ENCODE data around the gene SEMA7A. TPM values are rescaled to one million over a fixed set of nuclear protein-coding genes. Genes with fewer than 3 reads are reported as not detected.

The SEMA7A gene
- total and polyA plus RNA-seq, 2 experiments from 2014 or later, result 0.99 to 11.9 TPM

DNA sequence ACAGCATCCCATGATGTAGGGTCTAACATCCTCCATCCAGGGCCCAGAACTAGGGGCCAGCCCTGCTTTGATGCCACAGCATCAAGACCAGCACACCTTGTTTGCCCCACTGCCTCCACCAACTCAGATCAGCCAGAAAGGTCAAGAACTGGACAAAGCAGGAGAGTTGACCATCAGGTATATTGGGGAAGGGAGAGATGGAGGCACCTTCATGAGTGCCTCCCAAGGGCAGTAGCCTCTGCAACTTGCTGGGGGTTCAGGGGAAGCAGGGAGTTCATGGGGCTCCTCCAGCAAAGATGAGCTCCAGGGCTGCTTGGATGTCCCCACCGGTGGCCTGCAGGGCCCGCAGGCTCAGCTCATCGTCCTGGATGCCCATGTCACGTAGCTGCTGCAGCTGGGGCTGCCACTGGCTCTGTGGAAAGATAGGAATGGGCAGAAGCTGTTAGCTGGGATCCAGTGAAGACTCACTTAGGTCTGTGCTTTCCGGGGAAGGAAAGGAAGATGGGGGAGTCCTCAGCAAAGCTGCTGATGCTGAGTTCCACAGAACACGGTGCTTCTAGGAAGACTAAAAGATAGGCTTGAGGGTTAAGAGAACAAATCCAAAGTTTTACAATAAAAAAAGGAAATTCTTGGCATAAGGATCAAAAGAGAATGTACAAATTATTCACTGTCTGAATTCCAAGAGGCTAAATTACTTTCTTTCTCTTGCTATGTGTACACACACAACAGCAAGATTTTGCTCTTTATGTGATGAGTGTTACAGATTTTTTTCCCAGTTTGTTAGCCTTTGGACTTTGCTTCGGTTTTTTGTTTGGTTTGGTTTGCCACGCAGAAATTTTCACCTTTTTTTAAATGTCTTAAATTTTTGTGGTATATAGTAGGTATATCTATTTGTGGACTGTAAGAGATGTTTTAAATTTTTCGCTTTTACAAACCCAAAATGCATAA lies 12.3 kb upstream of the SEMA7A start:
- no peak overlapping the region for H3K27ac ChIP-seq
- TF ChIP-seq, protein P1, sequence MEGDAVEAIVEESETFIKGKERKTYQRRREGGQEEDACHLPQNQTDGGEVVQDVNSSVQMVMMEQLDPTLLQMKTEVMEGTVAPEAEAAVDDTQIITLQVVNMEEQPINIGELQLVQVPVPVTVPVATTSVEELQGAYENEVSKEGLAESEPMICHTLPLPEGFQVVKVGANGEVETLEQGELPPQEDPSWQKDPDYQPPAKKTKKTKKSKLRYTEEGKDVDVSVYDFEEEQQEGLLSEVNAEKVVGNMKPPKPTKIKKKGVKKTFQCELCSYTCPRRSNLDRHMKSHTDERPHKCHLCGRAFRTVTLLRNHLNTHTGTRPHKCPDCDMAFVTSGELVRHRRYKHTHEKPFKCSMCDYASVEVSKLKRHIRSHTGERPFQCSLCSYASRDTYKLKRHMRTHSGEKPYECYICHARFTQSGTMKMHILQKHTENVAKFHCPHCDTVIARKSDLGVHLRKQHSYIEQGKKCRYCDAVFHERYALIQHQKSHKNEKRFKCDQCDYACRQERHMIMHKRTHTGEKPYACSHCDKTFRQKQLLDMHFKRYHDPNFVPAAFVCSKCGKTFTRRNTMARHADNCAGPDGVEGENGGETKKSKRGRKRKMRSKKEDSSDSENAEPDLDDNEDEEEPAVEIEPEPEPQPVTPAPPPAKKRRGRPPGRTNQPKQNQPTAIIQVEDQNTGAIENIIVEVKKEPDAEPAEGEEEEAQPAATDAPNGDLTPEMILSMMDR (IDR thresholded peaks at IDR 0.05; ENCODE audit: low read depth, low read length), result no peak
- H3K4me3 ChIP-seq, result no peak overlapping the region
- no peaks in the 10 kb centered on the region for H3K27me3 ChIP-seq
- H3K4me1 ChIP-seq (ENCODE audit: low read depth), result peaks cover 10% of the 10 kb centered on the region
- H3K9me3 ChIP-seq (ENCODE audit: low read depth), result no peaks in the 10 kb centered on the region
- no peak for DNase-seq (ENCODE audit: low read depth in 1 of 2, low spot score in 1 of 2)
- H3K36me3 ChIP-seq, result peaks cover 32% of the 10 kb centered on the region

DNA sequence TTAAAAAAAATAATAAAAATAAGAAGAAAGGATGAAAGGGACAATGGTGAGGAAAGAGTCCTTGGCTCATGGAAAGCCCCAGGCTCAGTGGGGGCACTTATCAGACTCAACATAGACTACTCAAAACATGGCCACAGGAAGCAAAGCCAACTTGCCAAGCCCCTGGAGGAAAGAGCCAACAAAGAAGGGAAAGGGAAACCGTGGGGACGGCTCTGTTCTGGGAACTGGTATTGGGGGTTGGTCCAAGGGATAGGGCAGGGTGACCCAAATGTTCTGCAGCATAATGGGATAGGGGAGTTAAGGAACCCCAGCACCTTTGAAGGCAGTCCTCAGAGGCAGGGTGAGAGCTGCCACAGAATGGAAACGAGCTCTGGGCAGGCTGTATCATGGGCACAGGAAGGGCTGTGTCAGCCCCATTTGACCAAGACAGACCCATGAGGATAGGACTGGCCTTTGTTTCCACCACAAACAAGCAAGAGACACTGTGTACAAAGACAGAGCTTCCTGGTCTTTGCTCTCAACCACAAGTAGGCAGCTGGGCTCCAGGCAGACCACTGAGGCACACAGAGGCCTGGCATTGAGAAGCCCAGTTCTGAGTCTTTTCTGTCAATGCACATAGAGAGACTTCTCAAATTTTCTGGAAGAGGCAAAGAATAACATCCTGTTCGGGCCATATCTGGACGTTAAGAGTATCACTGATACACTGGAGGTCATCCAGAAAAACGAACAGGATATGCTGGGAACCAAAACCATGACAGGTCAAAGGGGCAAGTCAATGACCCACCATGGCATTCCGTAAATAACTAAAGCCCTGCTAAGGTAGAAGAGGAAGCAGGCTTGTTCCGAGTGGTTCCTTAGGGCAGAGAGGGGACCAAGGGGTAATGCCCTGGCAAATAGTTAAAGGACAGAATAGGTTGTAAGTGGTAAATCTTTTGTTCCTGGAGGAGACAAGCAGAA lies 10.6 kb upstream of the SEMA7A start:
- TF ChIP-seq, protein P1 (IDR thresholded peaks at IDR 0.05; ENCODE audit: low read depth, low read length), result no peak
- Histone ChIP-seq H3K27me3 (no peaks in the 10 kb centered on the region), H3K27ac (no peak overlapping the region)

DNA sequence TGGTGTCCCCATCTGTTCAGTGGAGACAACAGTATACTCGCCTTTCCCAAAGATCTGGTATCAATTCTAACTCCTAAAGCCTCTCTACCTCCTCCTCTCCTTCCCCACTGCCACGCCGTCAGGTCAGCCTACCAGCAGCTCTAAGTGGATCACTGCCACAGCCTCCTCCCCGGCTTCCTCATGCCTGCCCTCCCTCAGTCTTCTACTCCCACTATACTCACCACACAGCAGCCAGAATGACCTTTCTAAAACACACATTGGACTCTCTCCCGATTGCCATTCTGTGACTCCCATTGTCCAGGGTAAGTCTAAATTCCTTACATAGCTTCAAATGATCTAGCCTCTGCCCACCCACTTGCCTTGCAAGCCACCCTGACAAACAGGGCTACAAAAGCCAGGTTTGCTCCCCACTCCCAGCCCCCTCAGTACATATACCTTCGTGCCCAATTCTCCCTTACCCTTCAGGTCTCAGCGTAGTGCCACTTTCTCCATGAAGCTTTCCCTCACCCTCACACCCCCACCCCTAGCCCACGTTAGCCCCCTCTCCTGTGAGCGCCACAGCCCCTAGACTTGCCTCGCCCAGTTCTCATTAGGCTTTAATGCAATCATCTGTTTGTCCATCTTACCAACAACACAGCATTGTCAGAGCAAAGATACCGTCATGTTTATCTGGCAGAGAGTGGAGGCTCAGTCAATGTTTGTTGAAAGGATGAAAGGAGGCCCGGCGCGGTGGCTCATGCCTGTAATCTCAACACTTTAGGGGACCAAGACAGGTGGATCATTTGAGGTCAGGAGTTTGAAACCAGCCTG lies 9.5 kb upstream of the SEMA7A start:
- Histone ChIP-seq H3K27ac (peak overlapping the region; percentile 16), H3K4me3 (no peak overlapping the region), H3K4me1 (ENCODE audit: low read depth) (peaks cover 10% of the 10 kb centered on the region), H3K27me3 (no peaks in the 10 kb centered on the region), H3K9me3 (ENCODE audit: low read depth) (no peaks in the 10 kb centered on the region), H3K36me3 (peaks cover 14% of the 10 kb centered on the region)
- DNase-seq (ENCODE audit: low read depth in 1 of 2, low spot score in 1 of 2), result peak in 1 of 2 donors; percentile 65
- TF ChIP-seq, protein P1 (IDR thresholded peaks at IDR 0.05; ENCODE audit: low read depth, low read length), result no peak

More for the DNA sequence above, 10.6 kb upstream of the SEMA7A start:
- DNase-seq (ENCODE audit: low read depth in 1 of 2, low spot score in 1 of 2), result no peak
- Histone ChIP-seq H3K4me3 (no peak overlapping the region), H3K9me3 (ENCODE audit: low read depth) (no peaks in the 10 kb centered on the region), H3K4me1 (ENCODE audit: low read depth) (peaks cover 10% of the 10 kb centered on the region), H3K36me3 (peaks cover 21% of the 10 kb centered on the region)

DNA sequence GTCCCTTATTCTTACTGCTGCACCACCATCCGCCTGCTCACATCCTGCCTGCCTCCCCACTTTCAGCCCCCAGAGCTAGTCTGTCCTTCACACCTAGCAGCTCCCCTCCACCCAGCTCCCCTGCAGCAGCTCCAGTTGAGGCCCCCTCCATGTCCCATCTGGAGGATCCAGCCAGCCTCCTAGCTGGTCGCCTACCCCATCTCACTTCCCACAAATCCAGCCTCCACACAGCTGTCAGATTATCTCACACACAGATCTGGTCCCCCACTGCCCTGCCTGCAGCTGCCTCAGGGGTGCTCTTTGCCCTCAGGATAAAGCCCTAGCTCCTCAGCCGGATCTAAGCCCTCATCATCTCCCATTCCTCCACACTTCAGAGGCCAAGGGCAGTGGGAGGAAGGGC lies 8.8 kb upstream of the SEMA7A start:
- no peaks in the 10 kb centered on the region for H3K27me3 ChIP-seq
- peaks cover 10% of the 10 kb centered on the region for H3K4me1 ChIP-seq (ENCODE audit: low read depth)
- DNase-seq (ENCODE audit: low read depth in 1 of 2, low spot score in 1 of 2), result no peak
- H3K9me3 ChIP-seq (ENCODE audit: low read depth), result no peaks in the 10 kb centered on the region
- H3K4me3 ChIP-seq, result no peak overlapping the region
- H3K27ac ChIP-seq, result peak overlapping the region; percentile 16
- TF ChIP-seq, protein P1 (IDR thresholded peaks at IDR 0.05; ENCODE audit: low read depth, low read length), result no peak
- peaks cover 8% of the 10 kb centered on the region for H3K36me3 ChIP-seq

DNA sequence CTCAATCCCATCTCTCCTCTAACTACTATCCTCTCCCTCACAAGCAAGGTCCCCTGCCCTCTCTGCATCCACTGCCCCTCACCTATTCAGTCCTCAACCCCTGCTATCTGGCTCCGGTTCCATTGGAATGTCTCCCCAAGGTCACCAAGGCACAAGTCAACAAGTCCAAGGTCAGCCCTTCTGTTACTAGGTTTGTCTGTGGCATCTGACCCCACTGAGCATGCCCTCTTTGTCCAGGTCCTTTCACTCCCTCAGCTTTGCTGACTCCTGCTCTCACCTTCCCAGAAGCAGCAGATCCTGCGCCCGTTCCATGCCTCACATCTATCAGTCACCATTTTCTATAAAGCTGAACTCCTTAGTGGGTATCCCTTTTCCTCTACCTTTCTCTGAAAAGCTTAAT lies 8.3 kb upstream of the SEMA7A start:
- no peaks in the 10 kb centered on the region for H3K9me3 ChIP-seq (ENCODE audit: low read depth)
- H3K36me3 ChIP-seq, result peaks cover 4% of the 10 kb centered on the region
- H3K4me3 ChIP-seq, result no peak overlapping the region
- H3K27ac ChIP-seq, result peak overlapping the region; percentile 16
- peaks cover 10% of the 10 kb centered on the region for H3K4me1 ChIP-seq (ENCODE audit: low read depth)
- TF ChIP-seq, protein P1 (IDR thresholded peaks at IDR 0.05; ENCODE audit: low read depth, low read length), result no peak
- peak in 1 of 2 donors; percentile 32 for DNase-seq (ENCODE audit: low read depth in 1 of 2, low spot score in 1 of 2)
- H3K27me3 ChIP-seq, result no peaks in the 10 kb centered on the region

All from cardiac muscle cell (in vitro differentiated cells and primary cell).